ENCODE results near the gene SRXN1. TPM values are rescaled to one million over a fixed set of nuclear protein-coding genes. Genes with fewer than 3 reads are reported as not detected.

Gene SRXN1
- total RNA-seq, 4 donors from 2014 or later: 73.4 to 158 (median 133) TPM

GRCh38 chr20:651713-652614 lies 1.0 kb downstream of the SRXN1 start:
- TF ChIP-seq POLR2A (IDR thresholded peaks at IDR 0.05) (no peak), CTCF (IDR thresholded peaks at IDR 0.05) (no peak)
- Histone ChIP-seq H3K9me3 (peaks cover 0 to 7% (median 0%) of the 10 kb centered on the region in 3 donors), H3K36me3 (peaks cover 18 to 41% (median 25%) of the 10 kb centered on the region in 3 donors), H3K27ac (peak overlapping the region; percentile 89 to 95 (median 92)), H3K4me3 (peak overlapping the region; percentile 68 to 91 (median 82)), H3K27me3 (peaks cover 0 to 3% (median 0%) of the 10 kb centered on the region in 4 donors), H3K4me1 (peaks cover 14 to 33% (median 25%) of the 10 kb centered on the region in 3 donors)
- no peak for DNase-seq
- intact Hi-C loops (cut with DNase I): loop anchor here (10.0 kb wide), 1 partner anchor 307 kb away; the partner anchor contains the start of gene NRSN2
- 51 to 63% methylated on average over 13 to 19 of the region's 20 CpGs for WGBS, 2 donors

GRCh38 chr20:650954-651353 lies 2.0 kb downstream of the SRXN1 start:
- H3K36me3 ChIP-seq: peaks cover 19 to 46% (median 25%) of the 10 kb centered on the region in 3 donors
- intact Hi-C loops (cut with DNase I): loop anchor here (10.0 kb wide), 1 partner anchor 306 kb away; the partner anchor contains the start of gene NRSN2
- TF ChIP-seq CTCF (IDR thresholded peaks at IDR 0.05): peak in 2 of 6 experiments; percentile 28 to 39
- TF ChIP-seq POLR2A (IDR thresholded peaks at IDR 0.05): no peak
- no peaks in the 10 kb centered on the region for H3K27me3 ChIP-seq
- H3K4me1 ChIP-seq: peaks cover 16 to 39% (median 25%) of the 10 kb centered on the region in 3 donors
- 70 to 78% methylated on average over 5 of the region's 5 CpGs for whole genome bisulfite sequencing, 2 donors
- no peak overlapping the region for H3K27ac ChIP-seq
- H3K9me3 ChIP-seq: peaks cover 0 to 7% (median 0%) of the 10 kb centered on the region in 3 donors
- no peak for DNase-seq
- peak overlapping the region in 2 of 4 donors; percentile 68 to 75 for H3K4me3 ChIP-seq

GRCh38 chr20:650281-650680 lies 2.7 kb downstream of the SRXN1 start:
- Histone ChIP-seq H3K9me3 (peaks cover 0 to 7% (median 0%) of the 10 kb centered on the region in 3 donors), H3K36me3 (peaks cover 19 to 46% (median 25%) of the 10 kb centered on the region in 3 donors), H3K4me3 (no peak overlapping the region), H3K27ac (no peak overlapping the region), H3K4me1 (peaks cover 20 to 46% (median 30%) of the 10 kb centered on the region in 3 donors), H3K27me3 (no peaks in the 10 kb centered on the region)
- intact Hi-C loops (cut with DNase I): loop anchor here (10.0 kb wide), 1 partner anchor 305 kb away; the partner anchor contains the start of gene NRSN2
- DNase-seq: no peak
- WGBS, 2 donors: 84 to 92% methylated on average over 5 of the region's 5 CpGs
- no peak for TF ChIP-seq POLR2A (IDR thresholded peaks at IDR 0.05)
- TF ChIP-seq CTCF (IDR thresholded peaks at IDR 0.05): no peak

GRCh38 chr20:647479-648019 lies 5.5 kb downstream of the SRXN1 start:
- H3K4me3 ChIP-seq: no peak overlapping the region
- H3K27me3 ChIP-seq: peaks cover 0 to 8% (median 0%) of the 10 kb centered on the region in 4 donors
- 80 to 91% methylated on average over 1 to 2 of the region's 2 CpGs for WGBS, 2 donors
- TF ChIP-seq POLR2A (IDR thresholded peaks at IDR 0.05) (no peak), CTCF (IDR thresholded peaks at IDR 0.05) (no peak)
- no peak for DNase-seq
- no peak overlapping the region for H3K27ac ChIP-seq
- peaks cover 19 to 46% (median 25%) of the 10 kb centered on the region in 3 donors for H3K36me3 ChIP-seq
- intact Hi-C loops (cut with DNase I): no loop called here
- H3K4me1 ChIP-seq: peaks cover 14 to 33% (median 25%) of the 10 kb centered on the region in 3 donors
- H3K9me3 ChIP-seq: peaks cover 0 to 7% (median 0%) of the 10 kb centered on the region in 3 donors
